Activated CD8-positive, alpha-beta memory T cell treated with anti-CD3 and anti-CD28 coated beads, Interleukin-2, amount 10 ng/mL, durations not matched to agents 7 days and 5 days (primary cell): ENCODE data around the gene C1QTNF3. TPM values are rescaled to one million over a fixed set of nuclear protein-coding genes. Genes with fewer than 3 reads are reported as not detected.

Source experiments
- ATAC-seq: fragments of 150-1000 bp; cut with Tn5 transposase; one replicate; pipeline ENCODE4 v1.10.0; 2021; ENCODE audit warnings: moderate library complexity
- CTCF ChIA-PET: fragments of 350-600 bp; sonication (Branson Sonifier 250); formaldehyde crosslinking; loops from one replicate; lab custom pipeline; 2021; ENCODE audit warnings: antibody characterized with exemption; lab: Charles Lee
- DNase-seq: peaks from one replicate; pipeline ENCODE4 v3.0.0-alpha.2; 2020
- H3K27ac Mint-ChIP-seq: one replicate; pipeline ENCODE4 v1.8.0; 2021; ENCODE audit warnings: mild to moderate bottlenecking, mixed read lengths
- H3K27me3 Mint-ChIP-seq: one replicate; pipeline ENCODE4 v1.8.0; 2021; ENCODE audit warnings: mixed read lengths
- H3K36me3 Mint-ChIP-seq: one replicate; pipeline ENCODE4 v1.8.0; 2021; ENCODE audit warnings: mild to moderate bottlenecking, mixed read lengths
- H3K4me1 Mint-ChIP-seq: one replicate; pipeline ENCODE4 v1.8.0; 2021; ENCODE audit warnings: mixed read lengths
- H3K4me3 Mint-ChIP-seq: one replicate; pipeline ENCODE4 v1.8.0; 2021; ENCODE audit warnings: mild to moderate bottlenecking, moderate library complexity, mixed read lengths
- H3K9me3 Mint-ChIP-seq: one replicate; pipeline ENCODE4 v1.8.0; 2022; ENCODE audit warnings: low read depth, mixed read lengths
- total RNA-seq, 2 experiments: library from RNA; stranded (reverse); gene quantifications; one replicate each; pipeline ENCODE4 v1.2.3, GENCODE V29; 2021

The C1QTNF3 gene
- total RNA-seq, 2 experiments from 2014 or later = 2.7 to 3.8 TPM

GRCh38 chr5:33968211-33969005 is 74.6 kb downstream of the C1QTNF3 start:
- CTCF ChIA-PET = interaction anchor here (1.7 to 3.0 kb wide), 3 partner anchors 32 to 533 kb away, joined by 4 to 14 read pairs (median 10); partner anchors contain the start of genes RXFP3 and TARS1
- ATAC-seq = no peak
- Mint-ChIP-seq H3K36me3 (no peaks in the 10 kb centered on the region), H3K4me3 (no peak overlapping the region), H3K27me3 (no peaks in the 10 kb centered on the region), H3K9me3 (no peaks in the 10 kb centered on the region), H3K4me1 (peaks cover 22% of the 10 kb centered on the region), H3K27ac (no peak overlapping the region)
- no peak for DNase-seq

Other genes with a start within 250 kb of the C1QTNF3 start
- gene ADAMTS12, start 151.2 kb downstream of the C1QTNF3 start, total RNA-seq = not detected
- not detected for gene RXFP3, start 106.8 kb downstream of the C1QTNF3 start, total RNA-seq
- under 1 TPM in 1 of 2 experiments, not detected in 1; 0.21 TPM for gene SLC45A2, start 58.5 kb downstream of the C1QTNF3 start, total RNA-seq
- 1 to 10 TPM; 6.6 to 9.5 TPM for gene AMACR, start 35.2 kb downstream of the C1QTNF3 start, total RNA-seq